GM18498 (cell line): ENCODE measurements around the gene FMN2.
A peak's percentile ranks its signal among the peaks of the same experiment; 100 is the strongest.

Experiments used
- ATAC-seq: cut with Tn5 transposase; IDR thresholded peaks from one replicate; pipeline ENCODE4 v1.9.1; 2021; ENCODE audit warnings: mild to moderate bottlenecking, moderate library complexity; ENCODE audit not compliant: unreplicated experiment

Gene FMN2

GRCh38 chr1:240474133-240474614 lies 382.5 kb downstream of the FMN2 start:
- ATAC-seq = peak; percentile 78

- no peak for ATAC-seq
These were observed 384.1 kb downstream of the FMN2 start for GRCh38 chr1:240475832-240476231.

GRCh38 chr1:240478536-240478935 lies 386.9 kb downstream of the FMN2 start:
- no peak for ATAC-seq

GRCh38 chr1:240484804-240485443 lies 393.2 kb downstream of the FMN2 start:
- ATAC-seq = no peak

- no peak for ATAC-seq
These were observed 394.9 kb downstream of the FMN2 start for GRCh38 chr1:240486611-240487010.

GRCh38 chr1:240487493-240487892 lies 395.8 kb downstream of the FMN2 start:
- no peak for ATAC-seq

- no peak for ATAC-seq
These were observed 399.5 kb downstream of the FMN2 start for GRCh38 chr1:240491156-240491555.

- ATAC-seq = no peak
These were observed 400.1 kb downstream of the FMN2 start for GRCh38 chr1:240491796-240492195.

GRCh38 chr1:240492832-240493440 lies 401.3 kb downstream of the FMN2 start:
- ATAC-seq = no peak

GRCh38 chr1:240495601-240496000 lies 403.9 kb downstream of the FMN2 start:
- no peak for ATAC-seq

- ATAC-seq = no peak
These were observed 404.7 kb downstream of the FMN2 start for GRCh38 chr1:240496356-240496755.

- ATAC-seq = no peak
These were observed 405.3 kb downstream of the FMN2 start for GRCh38 chr1:240496941-240497340.

- ATAC-seq = no peak
These were observed 406.2 kb downstream of the FMN2 start for GRCh38 chr1:240497908-240498307.

GRCh38 chr1:240498335-240498734 lies 406.7 kb downstream of the FMN2 start:
- ATAC-seq = no peak

GRCh38 chr1:240499012-240499411 lies 407.3 kb downstream of the FMN2 start:
- ATAC-seq = no peak

- no peak for ATAC-seq
These were observed 409.0 kb downstream of the FMN2 start for GRCh38 chr1:240500647-240501046.

GRCh38 chr1:240501115-240501514 lies 409.4 kb downstream of the FMN2 start:
- no peak for ATAC-seq

GRCh38 chr1:240503036-240503435 lies 411.4 kb downstream of the FMN2 start:
- ATAC-seq = no peak

- ATAC-seq = no peak
These were observed 411.9 kb downstream of the FMN2 start for GRCh38 chr1:240503558-240503957.

- no peak for ATAC-seq
These were observed 414.5 kb downstream of the FMN2 start for GRCh38 chr1:240506176-240506575.

- ATAC-seq = no peak
These were observed 416.5 kb downstream of the FMN2 start for GRCh38 chr1:240508201-240508600.

- no peak for ATAC-seq
These were observed 417.3 kb downstream of the FMN2 start for GRCh38 chr1:240508950-240509349.

GRCh38 chr1:240511789-240512188 lies 420.1 kb downstream of the FMN2 start:
- ATAC-seq = no peak
